Measurements from ENCODE around the gene IGFBP4.
"Not testable (repeated sequence)": the region's sequence is repeated elsewhere in the genome, so short reads cannot be mapped to it uniquely, and the experiment has no call there.

IGFBP4 gene

GRCh38 chr17:40443196-40443987 is at the start of gene IGFBP4:
TSS of gene IGFBP4 (plus strand) at chr17:40443450. CDS start at chr17:40443736, 286 bp downstream.
- Histone ChIP-seq H3K27me3 (ENCODE audit: insufficient read depth, low read length) (no peaks in the 10 kb centered on the region), H3K4me3 (ENCODE audit: low read depth, low read length) (peak within 1 kb of the TSS; percentile 96), H2AFZ (ENCODE audit: low read length, unreplicated experiment) (peak within 1 kb of the TSS; percentile 15), H3K27ac (ENCODE audit: low read depth, low read length) (peak within 1 kb of the TSS; percentile 69), H3K36me3 (ENCODE audit: insufficient read depth, low read length) (peaks cover 16% of the 10 kb centered on the region; the same call in 1 of the 2 replicates), H3K4me1 (ENCODE audit: control insufficient read depth, insufficient read depth, low read length, unreplicated experiment) (peaks cover 20% of the 10 kb centered on the region), H3K79me2 (ENCODE audit: control insufficient read depth, insufficient read depth, low read length, unreplicated experiment) (peaks cover 58% of the 10 kb centered on the region)

GRCh38 chr17:40399185-40399584 is 44.1 kb upstream of the IGFBP4 start:
- peaks cover 4% of the 10 kb centered on the region for H3K4me1 ChIP-seq (ENCODE audit: control insufficient read depth, insufficient read depth, low read length, unreplicated experiment)
- peaks cover 49% of the 10 kb centered on the region for H3K36me3 ChIP-seq (ENCODE audit: insufficient read depth, low read length)
- no peak overlapping the region for H2AFZ ChIP-seq (ENCODE audit: low read length, unreplicated experiment)
- H3K27me3 ChIP-seq (ENCODE audit: insufficient read depth, low read length) = no peaks in the 10 kb centered on the region
- H3K79me2 ChIP-seq (ENCODE audit: control insufficient read depth, insufficient read depth, low read length, unreplicated experiment) = peaks cover 5% of the 10 kb centered on the region
- H3K4me3 ChIP-seq (ENCODE audit: low read depth, low read length) = no peak overlapping the region
- H3K27ac ChIP-seq (ENCODE audit: low read depth, low read length) = no peak overlapping the region

GRCh38 chr17:40402668-40403067 is 40.6 kb upstream of the IGFBP4 start:
- peak overlapping the region; percentile 5; the same call in 1 of the 2 replicates for H3K27ac ChIP-seq (ENCODE audit: low read depth, low read length)

GRCh38 chr17:40404003-40404402 is 39.2 kb upstream of the IGFBP4 start:
- peaks cover 53% of the 10 kb centered on the region for H3K36me3 ChIP-seq (ENCODE audit: insufficient read depth, low read length)
- H2AFZ ChIP-seq (ENCODE audit: low read length, unreplicated experiment) = no peak overlapping the region
- H3K4me3 ChIP-seq (ENCODE audit: low read depth, low read length) = no peak overlapping the region
- no peaks in the 10 kb centered on the region for H3K27me3 ChIP-seq (ENCODE audit: insufficient read depth, low read length)
- H3K79me2 ChIP-seq (ENCODE audit: control insufficient read depth, insufficient read depth, low read length, unreplicated experiment) = peaks cover 10% of the 10 kb centered on the region
- no peak overlapping the region for H3K27ac ChIP-seq (ENCODE audit: low read depth, low read length)
- H3K4me1 ChIP-seq (ENCODE audit: control insufficient read depth, insufficient read depth, low read length, unreplicated experiment) = peaks cover 4% of the 10 kb centered on the region

More at GRCh38 chr17:40402668-40403067, 40.6 kb upstream of the IGFBP4 start:
- H3K79me2 ChIP-seq (ENCODE audit: control insufficient read depth, insufficient read depth, low read length, unreplicated experiment) = peaks cover 10% of the 10 kb centered on the region
- H3K36me3 ChIP-seq (ENCODE audit: insufficient read depth, low read length) = peaks cover 56% of the 10 kb centered on the region
- no peaks in the 10 kb centered on the region for H3K27me3 ChIP-seq (ENCODE audit: insufficient read depth, low read length)
- peaks cover 4% of the 10 kb centered on the region for H3K4me1 ChIP-seq (ENCODE audit: control insufficient read depth, insufficient read depth, low read length, unreplicated experiment)
- H2AFZ ChIP-seq (ENCODE audit: low read length, unreplicated experiment) = peak overlapping the region; percentile 34
- no peak overlapping the region for H3K4me3 ChIP-seq (ENCODE audit: low read depth, low read length)

- Histone ChIP-seq H3K4me3 (ENCODE audit: low read depth, low read length) (no peak overlapping the region), H3K79me2 (ENCODE audit: control insufficient read depth, insufficient read depth, low read length, unreplicated experiment) (peaks cover 31% of the 10 kb centered on the region), H3K27ac (ENCODE audit: low read depth, low read length) (no peak overlapping the region), H3K36me3 (ENCODE audit: insufficient read depth, low read length) (peaks cover 42% of the 10 kb centered on the region), H3K27me3 (ENCODE audit: insufficient read depth, low read length) (no peaks in the 10 kb centered on the region), H3K4me1 (ENCODE audit: control insufficient read depth, insufficient read depth, low read length, unreplicated experiment) (peaks cover 4% of the 10 kb centered on the region), H2AFZ (ENCODE audit: low read length, unreplicated experiment) (no peak overlapping the region)
Measured at GRCh38 chr17:40407460-40407859, 35.8 kb upstream of the IGFBP4 start.

- peaks cover 39% of the 10 kb centered on the region for H3K79me2 ChIP-seq (ENCODE audit: control insufficient read depth, insufficient read depth, low read length, unreplicated experiment)
- H3K36me3 ChIP-seq (ENCODE audit: insufficient read depth, low read length) = peaks cover 37% of the 10 kb centered on the region
- H2AFZ ChIP-seq (ENCODE audit: low read length, unreplicated experiment); H3K27ac ChIP-seq (ENCODE audit: low read depth, low read length); H3K4me3 ChIP-seq (ENCODE audit: low read depth, low read length); H3K4me1 ChIP-seq (ENCODE audit: control insufficient read depth, insufficient read depth, low read length, unreplicated experiment); H3K27me3 ChIP-seq (ENCODE audit: insufficient read depth, low read length): not testable (repeated sequence)
Measured at GRCh38 chr17:40409540-40409939, 33.7 kb upstream of the IGFBP4 start.

- peaks cover 39% of the 10 kb centered on the region for H3K79me2 ChIP-seq (ENCODE audit: control insufficient read depth, insufficient read depth, low read length, unreplicated experiment)
- H3K27ac ChIP-seq (ENCODE audit: low read depth, low read length) = no peak overlapping the region
Measured at GRCh38 chr17:40410082-40410481, 33.2 kb upstream of the IGFBP4 start.

GRCh38 chr17:40411821-40412220 is 31.4 kb upstream of the IGFBP4 start:
- Histone ChIP-seq H3K36me3 (ENCODE audit: insufficient read depth, low read length) (peaks cover 28% of the 10 kb centered on the region), H3K27ac (ENCODE audit: low read depth, low read length) (no peak overlapping the region), H3K4me1 (ENCODE audit: control insufficient read depth, insufficient read depth, low read length, unreplicated experiment) (peaks cover 20% of the 10 kb centered on the region)

More at GRCh38 chr17:40410082-40410481, 33.2 kb upstream of the IGFBP4 start:
- H3K4me3 ChIP-seq (ENCODE audit: low read depth, low read length) = no peak overlapping the region
- peaks cover 5% of the 10 kb centered on the region for H3K4me1 ChIP-seq (ENCODE audit: control insufficient read depth, insufficient read depth, low read length, unreplicated experiment)
- no peaks in the 10 kb centered on the region for H3K27me3 ChIP-seq (ENCODE audit: insufficient read depth, low read length)
- peaks cover 37% of the 10 kb centered on the region for H3K36me3 ChIP-seq (ENCODE audit: insufficient read depth, low read length)
- no peak overlapping the region for H2AFZ ChIP-seq (ENCODE audit: low read length, unreplicated experiment)

GRCh38 chr17:40412880-40413279 is 30.4 kb upstream of the IGFBP4 start:
- no peak overlapping the region for H3K27ac ChIP-seq (ENCODE audit: low read depth, low read length)
- peaks cover 23% of the 10 kb centered on the region for H3K36me3 ChIP-seq (ENCODE audit: insufficient read depth, low read length)
- peaks cover 60% of the 10 kb centered on the region for H3K79me2 ChIP-seq (ENCODE audit: control insufficient read depth, insufficient read depth, low read length, unreplicated experiment)
- no peaks in the 10 kb centered on the region for H3K27me3 ChIP-seq (ENCODE audit: insufficient read depth, low read length)
- no peak overlapping the region for H2AFZ ChIP-seq (ENCODE audit: low read length, unreplicated experiment)
- H3K4me3 ChIP-seq (ENCODE audit: low read depth, low read length) = no peak overlapping the region
- peaks cover 20% of the 10 kb centered on the region for H3K4me1 ChIP-seq (ENCODE audit: control insufficient read depth, insufficient read depth, low read length, unreplicated experiment)

More at GRCh38 chr17:40411821-40412220, 31.4 kb upstream of the IGFBP4 start:
- H3K4me3 ChIP-seq (ENCODE audit: low read depth, low read length) = no peak overlapping the region
- no peaks in the 10 kb centered on the region for H3K27me3 ChIP-seq (ENCODE audit: insufficient read depth, low read length)
- H2AFZ ChIP-seq (ENCODE audit: low read length, unreplicated experiment) = no peak overlapping the region
- H3K79me2 ChIP-seq (ENCODE audit: control insufficient read depth, insufficient read depth, low read length, unreplicated experiment) = peaks cover 51% of the 10 kb centered on the region

GRCh38 chr17:40414312-40414711 is 28.9 kb upstream of the IGFBP4 start:
- not testable (repeated sequence) for H3K27me3 ChIP-seq (ENCODE audit: insufficient read depth, low read length); H3K4me3 ChIP-seq (ENCODE audit: low read depth, low read length); H2AFZ ChIP-seq (ENCODE audit: low read length, unreplicated experiment)
- Histone ChIP-seq H3K36me3 (ENCODE audit: insufficient read depth, low read length) (peaks cover 18% of the 10 kb centered on the region), H3K4me1 (ENCODE audit: control insufficient read depth, insufficient read depth, low read length, unreplicated experiment) (peaks cover 20% of the 10 kb centered on the region), H3K27ac (ENCODE audit: low read depth, low read length) (peak overlapping the region; percentile 41; the same call in 1 of the 2 replicates), H3K79me2 (ENCODE audit: control insufficient read depth, insufficient read depth, low read length, unreplicated experiment) (peaks cover 60% of the 10 kb centered on the region)

GRCh38 chr17:40415390-40415789 is 27.9 kb upstream of the IGFBP4 start:
- H3K27me3 ChIP-seq (ENCODE audit: insufficient read depth, low read length) = no peaks in the 10 kb centered on the region

More at GRCh38 chr17:40415390-40415789, 27.9 kb upstream of the IGFBP4 start:
- peaks cover 17% of the 10 kb centered on the region for H3K36me3 ChIP-seq (ENCODE audit: insufficient read depth, low read length)
- H3K4me1 ChIP-seq (ENCODE audit: control insufficient read depth, insufficient read depth, low read length, unreplicated experiment) = peaks cover 20% of the 10 kb centered on the region
- H3K27ac ChIP-seq (ENCODE audit: low read depth, low read length) = peak overlapping the region; percentile 82
- H2AFZ ChIP-seq (ENCODE audit: low read length, unreplicated experiment) = no peak overlapping the region
- H3K4me3 ChIP-seq (ENCODE audit: low read depth, low read length) = peak overlapping the region; percentile 91
- peaks cover 54% of the 10 kb centered on the region for H3K79me2 ChIP-seq (ENCODE audit: control insufficient read depth, insufficient read depth, low read length, unreplicated experiment)

All from ACC112 (cell line).